Smooth muscle cell (in vitro differentiated cells): Measurements from ENCODE around the gene RBM44. TPM values are rescaled to one million over a fixed set of nuclear protein-coding genes. Genes with fewer than 3 reads are reported as not detected.

ENCODE experiments used
- DNase-seq: peaks from one replicate; lab custom pipeline; 2025; ENCODE audit not compliant: unreplicated experiment; lab: John Stamatoyannopoulos, UW
- H2AFZ ChIP-seq: fragments of 200-600 bp; sonication (generic); 2 replicates; pipeline ENCODE4 v1.6.0; 2016; ENCODE audit warnings: antibody characterized with exemption, low read depth, mild to moderate bottlenecking
- H3F3A ChIP-seq: fragments of 200-600 bp; sonication (generic); 2 replicates; pipeline ENCODE4 v1.6.0; 2017; ENCODE audit warnings: antibody characterized with exemption, low read depth
- H3K27ac ChIP-seq: fragments of 200-600 bp; sonication (generic); 2 replicates; pipeline ENCODE4 v1.5.1; 2016; ENCODE audit warnings: low read depth, mild to moderate bottlenecking
- H3K27me3 ChIP-seq: fragments of 200-600 bp; sonication (generic); 2 replicates; pipeline ENCODE4 v1.6.1; 2016; ENCODE audit warnings: low read depth, mild to moderate bottlenecking
- H3K36me3 ChIP-seq: fragments of 200-600 bp; sonication (generic); 2 replicates; pipeline ENCODE4 v1.5.1; 2016; ENCODE audit warnings: low read depth
- H3K4me1 ChIP-seq: fragments of 200-600 bp; sonication (generic); 2 replicates; pipeline ENCODE4 v1.5.1; 2016; ENCODE audit warnings: low read depth
- H3K4me2 ChIP-seq: fragments of 200-600 bp; sonication (generic); 2 replicates; pipeline ENCODE4 v1.6.0; 2016; ENCODE audit warnings: mild to moderate bottlenecking
- H3K4me3 ChIP-seq: fragments of 200-600 bp; sonication (generic); 2 replicates; pipeline ENCODE4 v1.5.1; 2016; ENCODE audit warnings: mild to moderate bottlenecking
- H3K79me2 ChIP-seq: fragments of 200-600 bp; sonication (generic); 2 replicates; pipeline ENCODE4 v1.6.0; 2016; ENCODE audit warnings: low read depth, mild to moderate bottlenecking
- H3K9ac ChIP-seq: fragments of 200-600 bp; sonication (generic); 2 replicates; pipeline ENCODE4 v1.6.0; 2016; ENCODE audit warnings: low read depth
- H3K9me3 ChIP-seq: fragments of 200-600 bp; sonication (generic); replicated peaks from 2 replicates; pipeline ENCODE4 v1.5.1; 2016; ENCODE audit warnings: low read depth
- H4K20me1 ChIP-seq: fragments of 200-600 bp; sonication (generic); 2 replicates; pipeline ENCODE4 v1.6.0; 2016; ENCODE audit warnings: low read depth
- CTCF ChIP-seq: fragments of 200-600 bp; sonication (generic); IDR thresholded peaks from 2 replicates; pipeline ENCODE4 v1.5.1; 2017; ENCODE audit warnings: borderline replicate concordance, mild to moderate bottlenecking, antibody characterized with exemption; ENCODE audit not compliant: insufficient read depth, poor library complexity, severe bottlenecking
- WGBS: methylation state at CpG from one replicate; pipeline ENCODE4 v1.1.7; 2016; ENCODE audit warnings: low lambda C conversion rate; 5-methylcytosine and 5-hydroxymethylcytosine counted together
- polyA plus RNA-seq: library from polyadenylated mRNA; unstranded; fragments of >200 nt; fragmentation: Nextera tagmentation; extraction: Ambion mirVana; gene quantifications from 2 replicates; pipeline ENCODE4 v1.2.1, GENCODE V29; 2016
- total RNA-seq: library from RNA; depleted of rRNA; stranded (reverse); fragments of >200 nt; gene quantifications from 2 replicates; pipeline ENCODE4 v1.2.3, GENCODE V29; 2014

Gene RBM44
- total and polyA plus RNA-seq, 2 experiments from 2014 or later, result 0.15 to 1.2 TPM

GRCh38 chr2:237876061-237876526 is 77.5 kb downstream of the RBM44 start:
- Histone ChIP-seq H3K4me2 (no peak overlapping the region), H3K9me3 (no peaks in the 10 kb centered on the region), H3K27me3 (no peaks in the 10 kb centered on the region), H3K79me2 (no peaks in the 10 kb centered on the region), H3K9ac (no peak overlapping the region), H3K36me3 (no peaks in the 10 kb centered on the region), H2AFZ (no peak overlapping the region), H3K27ac (no peak overlapping the region), H3F3A (no peaks in the 10 kb centered on the region), H3K4me3 (no peak overlapping the region), H4K20me1 (no peaks in the 10 kb centered on the region), H3K4me1 (peaks cover 7% of the 10 kb centered on the region)
- WGBS, result 90% methylated on average over 13 of the region's 14 CpGs
- no peak for DNase-seq
- TF ChIP-seq CTCF, result no peak

- Histone ChIP-seq H3K27ac (no peak overlapping the region), H3K9ac (no peak overlapping the region), H2AFZ (no peak overlapping the region), H3K9me3 (no peaks in the 10 kb centered on the region), H3K4me3 (no peak overlapping the region), H3F3A (no peaks in the 10 kb centered on the region), H3K4me2 (no peak overlapping the region), H3K27me3 (no peaks in the 10 kb centered on the region), H3K36me3 (no peaks in the 10 kb centered on the region), H3K4me1 (peaks cover 7% of the 10 kb centered on the region), H3K79me2 (no peaks in the 10 kb centered on the region), H4K20me1 (no peaks in the 10 kb centered on the region)
- WGBS, result 83% methylated on average over 8 of the region's 12 CpGs
- no peak for DNase-seq
- TF ChIP-seq CTCF, result no peak
These were observed 78.0 kb downstream of the RBM44 start for GRCh38 chr2:237876532-237876931.

- Histone ChIP-seq H3K4me3 (no peak overlapping the region), H3K27me3 (no peaks in the 10 kb centered on the region), H3K4me1 (peaks cover 7% of the 10 kb centered on the region), H2AFZ (no peak overlapping the region), H3F3A (no peaks in the 10 kb centered on the region), H3K79me2 (no peaks in the 10 kb centered on the region), H3K9ac (no peak overlapping the region), H3K36me3 (no peaks in the 10 kb centered on the region), H3K9me3 (no peaks in the 10 kb centered on the region), H3K27ac (no peak overlapping the region), H4K20me1 (no peaks in the 10 kb centered on the region), H3K4me2 (no peak overlapping the region)
- TF ChIP-seq CTCF, result no peak
- no peak for DNase-seq
- 95% methylated on average over 23 of the region's 23 CpGs for WGBS
These were observed 78.4 kb downstream of the RBM44 start for GRCh38 chr2:237876951-237877491.
